WTC11 (cell line): Measurements from ENCODE around the gene CATSPERE. TPM values are rescaled to one million over a fixed set of nuclear protein-coding genes. Genes with fewer than 3 reads are reported as not detected.

Source experiments
- ATAC-seq: fragments of 200-7000 bp; cut with Tn5 transposase; 2 replicates; pipeline ENCODE4 v1.10.0; 2021; ENCODE audit warnings: mild to moderate bottlenecking, moderate library complexity
- CTCF ChIA-PET: fragments of 300-600 bp; sonication (Branson Sonifier 250); formaldehyde crosslinking; loops from one replicate; lab custom pipeline; 2021; ENCODE audit warnings: antibody characterized with exemption; lab: Charles Lee
- POLR2A ChIA-PET: fragments of 350-600 bp; sonication (Branson Sonifier 250); formaldehyde crosslinking; loops from one replicate; lab custom pipeline; 2021; ENCODE audit warnings: antibody characterized with exemption; lab: Charles Lee
- DNase-seq: peaks from one replicate; pipeline ENCODE4 v3.0.0; 2021; ENCODE audit warnings: low spot score
- H3K27ac Mint-ChIP-seq: 2 replicates; pipeline ENCODE4 v1.8.0; 2021; ENCODE audit warnings: mixed read lengths
- H3K27me3 Mint-ChIP-seq: 2 replicates; pipeline ENCODE4 v1.8.0; 2021; ENCODE audit warnings: low read depth, mild to moderate bottlenecking, moderate library complexity, mixed read lengths
- H3K36me3 Mint-ChIP-seq: 2 replicates; pipeline ENCODE4 v1.8.0; 2021; ENCODE audit warnings: mixed read lengths
- H3K4me1 Mint-ChIP-seq: 2 replicates; pipeline ENCODE4 v1.8.0; 2022; ENCODE audit warnings: mixed read lengths
- H3K4me3 Mint-ChIP-seq: 2 replicates; pipeline ENCODE4 v1.8.0; 2021; ENCODE audit warnings: mild to moderate bottlenecking, moderate library complexity, mixed read lengths
- H3K9me3 Mint-ChIP-seq: 2 replicates; pipeline ENCODE4 v1.8.0; 2021; ENCODE audit warnings: mixed read lengths
- ARID4B ChIP-seq: sonication (generic); formaldehyde crosslinking; IDR thresholded peaks from 2 replicates; pipeline ENCODE4 v1.8.0; 2023; ENCODE audit warnings: missing genetic modification reagents, mild to moderate bottlenecking, borderline replicate concordance
- ELF4 ChIP-seq: sonication (generic); formaldehyde crosslinking; IDR thresholded peaks from 2 replicates; pipeline ENCODE4 v1.8.1; 2022; ENCODE audit warnings: low read depth, mild to moderate bottlenecking, moderate library complexity, missing genetic modification reagents
- FOXP4 ChIP-seq: sonication (generic); formaldehyde crosslinking; IDR thresholded peaks from 2 replicates; pipeline ENCODE4 v1.8.0; 2022; ENCODE audit warnings: mild to moderate bottlenecking, missing genetic modification reagents
- GABPB1 ChIP-seq: sonication (generic); formaldehyde crosslinking; IDR thresholded peaks from 2 replicates; pipeline ENCODE4 v1.8.1; 2023; ENCODE audit warnings: mild to moderate bottlenecking, missing genetic modification reagents
- HMGA2 ChIP-seq: fragments of 250-450 bp; sonication (Bioruptor Pico); IDR thresholded peaks from 2 replicates; pipeline ENCODE4 v1.4.0; 2021; ENCODE audit warnings: mild to moderate bottlenecking, moderate library complexity
- IRF1 ChIP-seq: sonication (generic); formaldehyde crosslinking; IDR thresholded peaks from 2 replicates; pipeline ENCODE4 v1.8.0; 2023; ENCODE audit warnings: missing genetic modification reagents
- MLX ChIP-seq: sonication (generic); formaldehyde crosslinking; IDR thresholded peaks from 2 replicates; pipeline ENCODE4 v1.8.1; 2023; ENCODE audit warnings: mild to moderate bottlenecking, missing genetic modification reagents, moderate library complexity
- NFATC4 ChIP-seq: fragments of 250-450 bp; sonication (Bioruptor Pico); IDR thresholded peaks from 2 replicates; pipeline ENCODE4 v1.9.0; 2021; ENCODE audit warnings: mild to moderate bottlenecking
- NR1H2 ChIP-seq: sonication (generic); formaldehyde crosslinking; IDR thresholded peaks from 2 replicates; pipeline ENCODE4 v1.9.0; 2021; ENCODE audit warnings: mild to moderate bottlenecking, moderate library complexity, missing genetic modification reagents
- PREB ChIP-seq: sonication (generic); formaldehyde crosslinking; IDR thresholded peaks from 2 replicates; pipeline ENCODE4 v1.8.1; 2022; ENCODE audit warnings: mild to moderate bottlenecking, missing genetic modification reagents, moderate library complexity, borderline replicate concordance
- ZNF263 ChIP-seq: sonication (generic); formaldehyde crosslinking; IDR thresholded peaks from 2 replicates; pipeline ENCODE4 v1.8.1; 2022; ENCODE audit warnings: low read depth, mild to moderate bottlenecking, moderate library complexity, missing genetic modification reagents
- total RNA-seq: library from RNA; stranded (reverse); gene quantifications from 3 replicates; pipeline ENCODE4 v1.2.3, GENCODE V29; 2021

Gene CATSPERE
- total RNA-seq, 1 experiment from 2014 or later = 0.66 TPM

- Mint-ChIP-seq H3K36me3 (peaks cover 14% of the 10 kb centered on the region), H3K4me1 (peaks cover 43% of the 10 kb centered on the region), H3K27ac (no peak overlapping the region), H3K27me3 (no peaks in the 10 kb centered on the region), H3K9me3 (no peaks in the 10 kb centered on the region), H3K4me3 (no peak overlapping the region)
- ChIA-PET CTCF (interaction anchor here (0.8 to 2.0 kb wide), 3 partner anchors 12 to 144 kb away, joined by 3 to 12 read pairs (median 4); no protein-coding TSS in a partner anchor), POLR2A (interaction anchor here (0.7 to 2.7 kb wide), 4 partner anchors 45 to 317 kb away, joined by 3 to 10 read pairs (median 4); partner anchors contain the start of gene COX20)
- TF ChIP-seq FOXP4 = no peak
- 0 out of 2 replicates have a peak, but pooled peaks have one; percentile 56 for TF ChIP-seq GABPB1 (CRISPR knock-in tag)
- DNase-seq (peak; percentile 34), ATAC-seq (no peak)
These were observed 192.5 kb downstream of the CATSPERE start for GRCh38 chr1:244653439-244654107.

GRCh38 chr1:244654108-244655038 lies 193.3 kb downstream of the CATSPERE start:
- Mint-ChIP-seq H3K27ac (no peak overlapping the region), H3K4me1 (peaks cover 50% of the 10 kb centered on the region)
- ATAC-seq (no peak), DNase-seq (no peak)
- TF ChIP-seq PREB (CRISPR knock-in tag) = no peak
- TF ChIP-seq NR1H2 (CRISPR knock-in tag) = no peak
- TF ChIP-seq ZNF263 (CRISPR knock-in tag) = no peak
- TF ChIP-seq ARID4B (CRISPR knock-in tag) = no peak
- TF ChIP-seq HMGA2 (CRISPR knock-in tag) = no peak
- no peak for TF ChIP-seq NFATC4 (CRISPR knock-in tag)
- no peak for TF ChIP-seq IRF1
- TF ChIP-seq MLX (CRISPR knock-in tag) = no peak
- TF ChIP-seq ELF4 (CRISPR knock-in tag) = no peak
- TF ChIP-seq, all 79 proteins: peak for 0
- CTCF ChIA-PET = interaction anchor here (0.8 to 2.0 kb wide), 2 partner anchors 11 to 50 kb away, joined by 4 to 12 read pairs; no protein-coding TSS in a partner anchor
- POLR2A ChIA-PET = interaction anchor here (2.7 kb wide), 1 partner anchor 180 kb away, joined by 10 read pairs; the partner anchor contains the start of gene COX20
- H3K36me3 Mint-ChIP-seq = peaks cover 18% of the 10 kb centered on the region
- no peak overlapping the region for H3K4me3 Mint-ChIP-seq
- H3K27me3 Mint-ChIP-seq = no peaks in the 10 kb centered on the region
- no peaks in the 10 kb centered on the region for H3K9me3 Mint-ChIP-seq
